Measurements from ENCODE around the gene TASOR2. TPM values are rescaled to one million over a fixed set of nuclear protein-coding genes. Genes with fewer than 3 reads are reported as not detected.

The TASOR2 gene
- polyA plus RNA-seq, 1 donor from 2014 or later = 28.6 TPM

GRCh38 chr10:5638494-5638893 is 46.1 kb upstream of the TASOR2 start:
- no peaks in the 10 kb centered on the region for H3K79me2 ChIP-seq (replicated peaks; ENCODE audit: insufficient read depth, low read length)
- no peak overlapping the region for H3K4me3 ChIP-seq (ENCODE audit: low read length)
- no peak overlapping the region for H2AFZ ChIP-seq (ENCODE audit: low read depth, low read length)
- H3F3A ChIP-seq (ENCODE audit: insufficient read depth, low read length, poor library complexity, severe bottlenecking) = no peaks in the 10 kb centered on the region
- no peak overlapping the region for H3K9ac ChIP-seq (ENCODE audit: low read length)
- H3K27me3 ChIP-seq (ENCODE audit: insufficient read depth, low read depth, low read length) = no peaks in the 10 kb centered on the region
- no peaks in the 10 kb centered on the region for H4K20me1 ChIP-seq (ENCODE audit: insufficient read depth)
- H3K9me3 ChIP-seq (ENCODE audit: low read length) = no peaks in the 10 kb centered on the region
- H3K27ac ChIP-seq (ENCODE audit: low read length) = no peak overlapping the region
- H3K36me3 ChIP-seq (ENCODE audit: insufficient read depth, low read length) = no peaks in the 10 kb centered on the region
- TF ChIP-seq REST (IDR thresholded peaks at IDR 0.05; ENCODE audit: borderline replicate concordance) = no peak
- no peak for TF ChIP-seq SMC3 (conservative IDR thresholded peaks at IDR 0.05; ENCODE audit: poor library complexity)
- no peak for TF ChIP-seq EZH2 (IDR thresholded peaks at IDR 0.05; ENCODE audit: borderline replicate concordance, insufficient read depth, low read length, poor library complexity, severe bottlenecking)
- no peak for TF ChIP-seq CTCF (IDR thresholded peaks at IDR 0.05; ENCODE audit: poor library complexity, severe bottlenecking)
- no peak for TF ChIP-seq POLR2AphosphoS5 (IDR thresholded peaks at IDR 0.05)
- no peak overlapping the region for H3K4me2 ChIP-seq (ENCODE audit: low read length)
- no peaks in the 10 kb centered on the region for H3K9me2 ChIP-seq (ENCODE audit: insufficient read depth, low read length)

- H3K27ac ChIP-seq (ENCODE audit: low read length) = no peak overlapping the region
- no peaks in the 10 kb centered on the region for H3K27me3 ChIP-seq (ENCODE audit: insufficient read depth, low read depth, low read length)
- no peaks in the 10 kb centered on the region for H3K36me3 ChIP-seq (ENCODE audit: insufficient read depth, low read length)
- no peak overlapping the region for H3K4me3 ChIP-seq (ENCODE audit: low read length)
- no peaks in the 10 kb centered on the region for H4K20me1 ChIP-seq (ENCODE audit: insufficient read depth)
- no peaks in the 10 kb centered on the region for H3F3A ChIP-seq (ENCODE audit: insufficient read depth, low read length, poor library complexity, severe bottlenecking)
- no peak overlapping the region for H3K4me2 ChIP-seq (ENCODE audit: low read length)
- no peak overlapping the region for H2AFZ ChIP-seq (ENCODE audit: low read depth, low read length)
- H3K9ac ChIP-seq (ENCODE audit: low read length) = no peak overlapping the region
- H3K9me3 ChIP-seq (ENCODE audit: low read length) = no peaks in the 10 kb centered on the region
- H3K79me2 ChIP-seq (replicated peaks; ENCODE audit: insufficient read depth, low read length) = no peaks in the 10 kb centered on the region
- no peaks in the 10 kb centered on the region for H3K9me2 ChIP-seq (ENCODE audit: insufficient read depth, low read length)
- no peak for TF ChIP-seq CTCF (IDR thresholded peaks at IDR 0.05; ENCODE audit: poor library complexity, severe bottlenecking)
- no peak for TF ChIP-seq SMC3 (conservative IDR thresholded peaks at IDR 0.05; ENCODE audit: poor library complexity)
- no peak for TF ChIP-seq RAD21 (conservative IDR thresholded peaks at IDR 0.05)
- TF ChIP-seq TAF1 (IDR thresholded peaks at IDR 0.05; ENCODE audit: low read depth) = no peak
- TF ChIP-seq EP300 (conservative IDR thresholded peaks at IDR 0.05; ENCODE audit: poor library complexity, severe bottlenecking) = no peak
- TF ChIP-seq POLR2AphosphoS5 (IDR thresholded peaks at IDR 0.05) = no peak
- no peak for TF ChIP-seq MXI1 (conservative IDR thresholded peaks at IDR 0.05; ENCODE audit: poor library complexity, severe bottlenecking)
- TF ChIP-seq REST (IDR thresholded peaks at IDR 0.05; ENCODE audit: borderline replicate concordance) = no peak
- TF ChIP-seq EZH2 (IDR thresholded peaks at IDR 0.05; ENCODE audit: borderline replicate concordance, insufficient read depth, low read length, poor library complexity, severe bottlenecking) = no peak
Observed at GRCh38 chr10:5639066-5639465, 45.6 kb upstream of the TASOR2 start.
